NCI-H526 (cell line): ENCODE results near the gene PTGFRN.
"Not testable (repeated sequence)": the region's sequence is repeated elsewhere in the genome, so short reads cannot be mapped to it uniquely, and the experiment has no call there.

Source experiments
- DNase-seq, 2 experiments: peaks; one replicate each; lab custom pipeline; 2025; lab: John Stamatoyannopoulos, UW

PTGFRN gene

GRCh38 chr1:116909512-116910378 lies at the start of gene PTGFRN:
Gene PTGFRN (plus strand): TSS chr1:116909916. CDS start chr1:116910204, 288 bp downstream.
- peak; percentile 78 to 92 for DNase-seq

DNA sequence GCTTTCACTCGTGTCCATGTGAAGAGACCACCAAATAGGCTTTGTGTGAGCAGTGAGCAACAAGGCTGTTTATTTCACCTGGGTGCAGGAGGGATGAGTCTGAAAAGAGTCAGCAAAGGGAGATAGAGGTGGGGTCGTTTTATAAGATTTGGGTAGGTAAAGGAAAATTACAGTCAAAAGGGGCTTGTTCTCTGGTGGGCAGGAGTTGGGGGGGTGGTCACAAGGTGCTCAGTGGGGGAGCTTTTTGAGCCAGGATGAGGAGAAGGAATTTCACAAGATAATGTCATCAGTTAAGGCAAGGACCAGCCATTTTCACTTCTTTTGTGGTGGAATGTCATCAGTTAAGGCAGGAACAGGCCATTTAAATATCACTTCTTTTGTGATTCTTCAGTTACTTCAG lies 49.5 kb upstream of the PTGFRN start:
- not testable (repeated sequence) for DNase-seq

- DNase-seq = no peak
Observed at GRCh38 chr1:116861137-116861536, 48.6 kb upstream of the PTGFRN start.

DNA sequence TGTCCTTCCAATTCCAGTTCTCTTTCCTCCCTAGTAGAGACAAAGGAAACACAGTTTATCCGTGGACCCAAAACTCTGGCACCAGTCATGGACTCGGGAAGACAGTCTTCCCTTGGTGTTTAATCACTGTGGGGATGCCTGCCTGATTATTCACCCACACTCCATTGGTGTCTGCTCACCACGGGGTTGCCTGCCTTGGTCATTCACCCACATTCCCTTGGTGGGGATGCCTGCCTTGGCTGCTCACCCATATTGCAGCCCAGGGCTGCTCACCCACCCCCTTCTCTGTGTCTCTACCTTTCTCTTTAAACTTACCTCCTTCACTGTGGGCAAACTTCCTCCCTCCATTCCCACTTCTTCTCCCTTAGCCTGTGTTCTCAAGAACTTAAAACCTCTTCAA lies 46.7 kb upstream of the PTGFRN start:
- not testable (repeated sequence) for DNase-seq

DNA sequence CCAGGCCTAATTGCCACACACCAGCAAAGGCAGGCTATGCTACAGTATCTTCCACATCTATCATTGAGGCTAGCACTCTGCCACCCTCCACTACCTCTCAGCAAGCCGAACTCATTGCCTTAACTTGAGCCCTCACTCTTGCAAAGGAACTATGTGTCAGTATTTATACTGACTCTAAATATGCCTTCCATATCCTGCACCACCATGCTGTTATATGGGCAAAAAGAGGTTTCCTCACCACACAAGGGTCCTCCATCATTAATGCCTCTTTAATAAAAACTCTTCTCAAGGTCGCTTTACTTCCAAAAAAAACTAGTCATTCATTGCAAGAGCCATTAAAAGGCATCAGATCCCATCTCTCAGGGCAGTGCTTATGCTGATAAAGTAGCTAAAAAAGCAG lies 43.2 kb upstream of the PTGFRN start:
- DNase-seq = not testable (repeated sequence)

- DNase-seq = no peak
Observed at GRCh38 chr1:116868385-116868784, 41.3 kb upstream of the PTGFRN start.

GRCh38 chr1:116869611-116870010 lies 40.1 kb upstream of the PTGFRN start:
- DNase-seq = no peak

DNA sequence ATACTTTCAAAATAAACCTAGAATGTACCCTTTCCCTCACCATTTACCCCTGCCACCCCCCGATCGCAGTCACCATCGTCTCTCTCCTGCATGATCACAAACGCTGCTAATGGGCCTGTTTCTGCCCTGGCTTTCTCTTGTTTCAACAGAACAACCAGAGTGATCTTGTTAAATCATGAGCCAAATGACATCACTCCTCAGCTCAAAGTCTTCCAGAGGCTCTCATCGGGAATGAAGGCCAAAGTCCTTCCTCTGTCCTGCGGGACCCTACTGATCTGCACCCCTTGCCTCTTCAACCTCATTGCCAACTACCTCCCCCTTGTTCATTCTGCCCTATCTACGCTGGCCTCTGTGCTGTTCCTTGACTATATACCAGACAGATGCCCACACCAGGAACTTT lies 39.4 kb upstream of the PTGFRN start:
- DNase-seq = no peak

- no peak for DNase-seq
Observed at GRCh38 chr1:116871779-116872146, 38.0 kb upstream of the PTGFRN start.

DNA sequence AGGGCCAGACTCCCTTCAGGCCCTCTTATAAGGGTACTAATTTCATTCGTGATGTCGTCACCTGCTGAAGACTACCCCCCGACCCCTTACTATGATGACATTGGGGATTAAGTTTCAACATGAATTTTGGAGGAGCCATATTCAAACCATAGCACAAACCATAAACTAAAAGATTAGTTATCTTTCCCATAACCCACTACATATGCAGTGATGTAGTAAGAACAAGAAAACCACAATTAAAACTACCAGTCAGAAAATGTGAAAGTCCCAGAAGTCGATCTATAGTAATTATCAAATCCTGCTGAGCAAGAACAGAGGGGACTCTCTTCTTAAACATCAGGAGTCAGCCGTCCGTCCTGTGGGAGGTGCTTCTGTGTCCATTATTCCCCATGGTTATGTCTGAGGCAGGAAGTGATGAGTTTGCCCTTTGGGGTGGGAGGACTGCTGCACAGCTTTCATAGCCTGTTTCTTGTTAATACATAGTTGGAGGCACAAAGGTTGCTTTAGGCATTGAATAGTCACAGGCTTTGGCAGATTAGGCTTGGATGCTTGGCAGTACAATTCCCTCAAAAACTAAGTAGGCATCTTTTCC lies 35.9 kb upstream of the PTGFRN start:
- DNase-seq = no peak

GRCh38 chr1:116874733-116875249 lies 34.9 kb upstream of the PTGFRN start:
- no peak for DNase-seq

GRCh38 chr1:116875391-116875790 lies 34.3 kb upstream of the PTGFRN start:
- DNase-seq = no peak

- DNase-seq = not testable (repeated sequence)
Observed at GRCh38 chr1:116875946-116876345, 33.8 kb upstream of the PTGFRN start.

DNA sequence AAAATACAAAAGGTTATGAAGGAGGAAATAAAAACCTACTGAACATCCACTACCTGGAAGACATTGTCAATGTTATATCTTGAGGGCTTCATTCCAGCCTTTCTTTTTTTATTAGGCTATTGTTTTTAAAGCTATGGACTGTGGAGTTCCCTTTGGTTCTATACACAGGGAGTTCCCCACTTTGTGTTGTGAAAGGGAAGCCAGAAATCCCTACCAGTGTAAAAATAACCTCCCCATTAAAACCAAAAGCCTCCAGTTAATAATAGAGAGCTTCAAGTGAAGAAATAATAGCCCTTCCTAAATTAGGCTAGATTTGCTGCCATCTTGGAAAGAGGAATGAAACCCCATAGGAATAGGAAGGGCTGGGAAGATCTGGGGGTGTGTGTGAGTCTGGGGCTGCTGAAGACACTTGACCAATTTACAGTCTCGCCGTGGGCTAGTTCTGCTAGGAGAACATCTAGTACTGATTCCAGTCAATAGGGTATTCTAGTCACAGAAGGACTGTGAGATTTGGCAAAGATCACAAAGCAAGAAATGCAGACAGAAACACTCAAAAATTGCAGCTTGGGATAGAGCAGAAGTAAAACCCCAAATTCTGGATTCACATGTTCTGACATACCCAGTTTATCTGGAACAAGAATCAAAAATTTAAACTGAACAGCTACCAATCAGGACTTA lies 32.4 kb upstream of the PTGFRN start:
- no peak for DNase-seq

GRCh38 chr1:116878804-116879477 lies 30.8 kb upstream of the PTGFRN start:
- DNase-seq = peak; percentile 96 to 97

DNA sequence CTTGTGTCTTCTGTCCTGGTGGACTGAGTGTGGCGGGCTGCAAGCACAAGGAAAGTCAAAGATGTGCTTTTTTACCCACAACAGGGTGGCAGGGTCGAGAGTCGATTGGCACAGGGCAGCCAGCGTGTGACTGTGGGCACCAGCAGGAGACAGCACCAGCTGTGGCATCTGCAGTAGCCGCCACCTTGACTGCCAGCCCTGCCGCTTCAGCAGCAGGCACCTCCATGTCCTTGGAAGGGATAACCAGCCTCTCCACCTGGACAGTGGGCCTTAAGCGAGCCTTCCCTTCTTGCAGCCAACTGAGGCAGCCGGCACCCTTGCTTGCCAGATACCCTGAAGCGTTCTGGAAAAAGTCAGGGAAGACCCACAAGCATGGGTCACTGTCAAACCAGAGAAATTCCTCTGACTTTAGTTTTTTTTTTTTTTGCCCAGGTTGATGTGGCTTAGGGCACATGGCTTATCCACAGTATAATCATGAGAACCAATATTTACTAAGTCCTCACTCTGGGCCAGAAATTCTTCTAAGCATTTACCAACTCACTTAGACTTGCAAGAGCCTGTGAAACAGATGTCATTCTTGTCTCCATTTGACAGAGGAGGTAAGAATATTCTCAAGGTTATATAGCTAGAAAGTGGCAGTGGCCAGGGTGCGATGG lies 30.1 kb upstream of the PTGFRN start:
- no peak for DNase-seq

DNA sequence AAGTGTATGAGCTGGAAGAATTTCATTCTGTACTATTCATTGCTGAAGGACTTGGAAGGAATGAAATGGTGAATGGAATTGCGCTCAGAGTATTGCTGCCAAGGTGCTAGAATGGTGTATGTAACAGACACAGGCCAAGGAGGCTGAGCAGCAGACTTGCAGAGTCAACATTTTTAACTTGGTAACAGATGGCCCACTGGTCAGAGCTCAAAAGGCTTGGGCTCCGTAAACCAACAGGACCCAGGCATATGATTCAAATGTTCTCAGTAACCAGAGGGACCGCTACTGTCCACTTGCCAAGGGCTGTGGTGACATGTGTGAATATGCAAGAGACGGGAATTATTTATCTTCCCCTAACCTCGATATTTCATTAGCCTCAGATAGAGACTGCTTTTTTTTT lies 28.8 kb upstream of the PTGFRN start:
- DNase-seq = no peak

DNA sequence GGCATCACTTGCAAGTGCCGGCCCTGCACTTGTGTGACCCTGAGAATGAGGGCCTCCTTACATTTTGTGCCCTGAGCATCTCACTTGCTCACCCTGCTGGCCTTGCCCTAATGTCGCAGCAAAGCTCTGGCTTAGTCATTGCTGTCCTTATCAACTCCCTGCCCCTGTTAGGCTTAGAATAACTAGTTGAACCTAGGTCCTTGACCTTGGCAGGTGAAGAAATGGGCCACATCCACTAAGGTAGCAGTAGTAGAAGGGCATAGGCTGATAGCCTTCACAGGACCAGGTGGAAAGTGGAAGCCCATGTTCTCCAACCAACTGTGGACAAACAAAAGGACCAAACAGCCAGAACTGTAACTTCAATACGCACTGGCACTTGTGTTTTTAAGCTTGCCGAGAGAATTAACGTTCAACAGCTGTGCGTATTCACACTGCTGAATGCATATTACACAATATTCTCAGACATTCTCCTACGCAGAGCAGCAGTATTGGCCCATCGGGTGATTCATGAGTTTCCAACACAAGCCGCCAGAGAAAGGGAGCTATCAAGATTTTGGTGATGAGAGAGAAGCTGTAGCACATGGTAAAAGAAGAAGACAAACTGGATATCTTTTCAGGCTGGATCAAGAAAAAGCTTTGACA lies 27.7 kb upstream of the PTGFRN start:
- no peak for DNase-seq

DNA sequence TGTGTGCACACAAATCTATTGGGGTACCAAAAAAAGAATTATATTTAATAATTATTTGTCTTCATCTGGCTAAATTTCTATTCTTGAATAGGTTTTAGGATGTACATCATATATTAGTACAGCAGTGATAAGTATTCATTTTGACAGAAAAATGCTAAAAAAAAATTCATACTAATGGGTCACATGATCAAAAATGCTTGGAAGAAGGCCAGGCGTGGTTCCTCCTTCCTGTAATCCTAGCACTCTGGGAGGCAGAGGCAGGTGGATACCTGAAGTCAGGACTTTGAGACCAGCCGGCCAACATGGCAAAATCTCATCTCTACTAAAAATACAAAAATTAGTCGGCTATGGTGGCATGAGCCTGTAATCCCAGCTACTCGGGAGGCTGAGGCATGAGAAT lies 26.9 kb upstream of the PTGFRN start:
- DNase-seq = no peak

GRCh38 chr1:116886291-116886878 lies 23.3 kb upstream of the PTGFRN start:
- no peak for DNase-seq

- no peak for DNase-seq
Observed at GRCh38 chr1:116887212-116887611, 22.5 kb upstream of the PTGFRN start.
